Liver (tissue), 9 donors: ENCODE results near the gene LCE1C. TPM values are rescaled to one million over a fixed set of nuclear protein-coding genes. Genes with fewer than 3 reads are reported as not detected.

ENCODE experiments used
- DNase-seq: peaks from one replicate; pipeline ENCODE4 v3.0.0-alpha.2; 2017; ENCODE audit warnings: low spot score
- H3K27ac ChIP-seq, 2 donors: one replicate each; pipeline ENCODE4 v1.7.0; 2013; ENCODE audit warnings: inconsistent platforms in 2 of 2, low read length in 2 of 2, control low read depth in 1 of 2, low read depth in 1 of 2, mild to moderate bottlenecking in 1 of 2
- H3K27me3 ChIP-seq, 4 donors: one replicate each; pipeline versions ENCODE4 v1.6.1 to v1.7.0; 2013; ENCODE audit warnings: low read length in 3 of 4, inconsistent platforms in 1 of 4, mild to moderate bottlenecking in 1 of 4, moderate library complexity in 1 of 4; ENCODE audit not compliant: control insufficient read depth in 4 of 4, insufficient read depth in 4 of 4
- H3K36me3 ChIP-seq, 4 donors: one replicate each; pipeline versions ENCODE4 v1.6.1 to v1.7.0; 2013; ENCODE audit warnings: low read length in 3 of 4, mild to moderate bottlenecking in 3 of 4, low read depth in 1 of 4, moderate library complexity in 1 of 4; ENCODE audit not compliant: control insufficient read depth in 4 of 4, insufficient read depth in 3 of 4
- H3K4me1 ChIP-seq, 4 donors: one replicate each; pipeline versions ENCODE4 v1.6.1 to v1.7.0; 2013; ENCODE audit warnings: low read length in 3 of 4, mild to moderate bottlenecking in 3 of 4, moderate library complexity in 1 of 4; ENCODE audit not compliant: control insufficient read depth in 4 of 4, insufficient read depth in 4 of 4
- H3K4me3 ChIP-seq, 3 donors: one replicate each; pipeline versions ENCODE4 v1.6.1 to v1.7.0; 2013; ENCODE audit warnings: low read length in 3 of 3, control low read depth in 1 of 3, low read depth in 1 of 3, mild to moderate bottlenecking in 1 of 3
- H3K9ac ChIP-seq, 2 donors: one replicate each; pipeline ENCODE4 v1.7.0; 2013; ENCODE audit warnings: low read length in 2 of 2, mild to moderate bottlenecking in 2 of 2, moderate library complexity in 2 of 2, control low read depth in 1 of 2, low read depth in 1 of 2
- H3K9me3 ChIP-seq, 4 donors: one replicate each; pipeline versions ENCODE4 v1.6.1 to v1.7.0; 2013; ENCODE audit warnings: low read length in 3 of 4; ENCODE audit not compliant: control insufficient read depth in 4 of 4
- ATF3 ChIP-seq: IDR thresholded peaks from 2 replicates; pipeline ENCODE4 v1.6.1; 2016; ENCODE audit warnings: antibody characterized with exemption
- CTCF ChIP-seq: fragments of 150-350 bp; IDR thresholded peaks from 2 replicates; pipeline ENCODE4 v1.5.1; 2017; ENCODE audit warnings: improper control_type of control experiment, low read depth, low read length; ENCODE audit not compliant: missing input control
- EGR1 ChIP-seq, 2 donors: IDR thresholded peaks; 2 replicates each; pipeline ENCODE4 v1.6.1; 2016 to 2018; ENCODE audit warnings: antibody characterized with exemption in 2 of 2, low read depth in 2 of 2
- FOXA1 ChIP-seq: IDR thresholded peaks from 2 replicates; pipeline ENCODE4 v1.6.1; 2016; ENCODE audit warnings: antibody characterized with exemption
- FOXA2 ChIP-seq: IDR thresholded peaks from 2 replicates; pipeline ENCODE4 v1.6.1; 2016; ENCODE audit warnings: antibody characterized with exemption
- GABPA ChIP-seq, 2 donors: IDR thresholded peaks in 1 of 2; conservative IDR thresholded peaks in 1 of 2; 2 replicates each; pipeline ENCODE4 v1.6.1; 2016; ENCODE audit warnings: antibody characterized with exemption in 2 of 2, mild to moderate bottlenecking in 1 of 2, moderate library complexity in 1 of 2
- HNF4A ChIP-seq, 2 donors: conservative IDR thresholded peaks; 2 replicates each; pipeline ENCODE4 v1.6.1; 2016; ENCODE audit warnings: antibody characterized with exemption in 2 of 2, mild to moderate bottlenecking in 2 of 2
- HNF4G ChIP-seq: IDR thresholded peaks from 2 replicates; pipeline ENCODE4 v1.6.1; 2016; ENCODE audit warnings: antibody characterized with exemption
- JUND ChIP-seq, 2 donors: IDR thresholded peaks; 2 replicates each; pipeline ENCODE4 v1.6.1; 2016; ENCODE audit warnings: antibody characterized with exemption in 2 of 2
- NR2F2 ChIP-seq: IDR thresholded peaks from 2 replicates; pipeline ENCODE4 v1.6.1; 2016; ENCODE audit warnings: antibody characterized with exemption
- RAD21 ChIP-seq, 2 donors: IDR thresholded peaks; 2 replicates each; pipeline ENCODE4 v1.6.1; 2016; ENCODE audit warnings: antibody characterized with exemption in 2 of 2, mild to moderate bottlenecking in 2 of 2
- RXRA ChIP-seq, 2 donors: IDR thresholded peaks; 2 replicates each; pipeline ENCODE4 v1.6.1; 2017 to 2018; ENCODE audit warnings: antibody characterized with exemption in 2 of 2, mild to moderate bottlenecking in 1 of 2
- SP1 ChIP-seq: IDR thresholded peaks from 2 replicates; pipeline ENCODE4 v1.6.1; 2018; ENCODE audit warnings: antibody characterized with exemption, mild to moderate bottlenecking
- TAF1 ChIP-seq: conservative IDR thresholded peaks from 2 replicates; pipeline ENCODE4 v1.6.1; 2016; ENCODE audit warnings: antibody characterized with exemption, mild to moderate bottlenecking
- YY1 ChIP-seq: IDR thresholded peaks from 2 replicates; pipeline ENCODE4 v1.6.1; 2016; ENCODE audit warnings: antibody characterized with exemption, mild to moderate bottlenecking
- ZBTB33 ChIP-seq: IDR thresholded peaks from 2 replicates; pipeline ENCODE4 v1.6.1; 2016; ENCODE audit warnings: antibody characterized with exemption
- WGBS: extraction: QIAGEN DNeasy Blood & Tissue Kit; methylation state at CpG from one replicate; pipeline ENCODE4 v1.1.7; 2013; 5-methylcytosine and 5-hydroxymethylcytosine counted together
- polyA plus RNA-seq, 2 donors: library from polyadenylated mRNA; stranded (reverse) in 1 of 2; unstranded in 1 of 2; fragments of 200-250 nt in 1 of 2; fragments of >200 nt in 1 of 2; fragmentation: Nextera tagmentation in 1 of 2; extraction: Ambion mirVana in 1 of 2; gene quantifications; one replicate each; pipeline versions ENCODE4 v1.2.1 to v1.2.3, GENCODE V29; 2013 to 2015
- total RNA-seq, 2 donors: library from RNA; depleted of rRNA; stranded (reverse); fragments of >200 nt; gene quantifications; one replicate each; pipeline ENCODE4 v1.2.3, GENCODE V29; 2014
- TF ChIP-seq, protein P1 (sequence below): IDR thresholded peaks from 2 replicates; pipeline ENCODE4 v1.6.1; 2016; ENCODE audit warnings: antibody characterized with exemption
- TF ChIP-seq, protein P2 (sequence below): IDR thresholded peaks from 2 replicates; pipeline ENCODE4 v1.6.1; 2016; ENCODE audit warnings: antibody characterized with exemption, mild to moderate bottlenecking
- donor health status: healthy.
- donor health status: healthy.
- donor health status: healthy.
- donor health status: healthy.
- donor health status: healthy.

LCE1C gene
- total and polyA plus RNA-seq, 4 donors = not detected

GRCh38 chr1:152760551-152761190, 45.8 kb downstream of the LCE1C start:
- H3K9ac ChIP-seq = no peak overlapping the region
- H3K27ac ChIP-seq = no peak overlapping the region
- WGBS = 91% methylated on average over 31 of the region's 31 CpGs
- H3K27me3 ChIP-seq = no peaks in the 10 kb centered on the region
- TF ChIP-seq HNF4A (conservative IDR thresholded peaks at IDR 0.05) (no peak), JUND (IDR thresholded peaks at IDR 0.05) (no peak), FOXA2 (no peak), ATF3 (no peak), RAD21 (IDR thresholded peaks at IDR 0.05) (no peak), RXRA (IDR thresholded peaks at IDR 0.05) (no peak)
- TF ChIP-seq, protein P1, sequence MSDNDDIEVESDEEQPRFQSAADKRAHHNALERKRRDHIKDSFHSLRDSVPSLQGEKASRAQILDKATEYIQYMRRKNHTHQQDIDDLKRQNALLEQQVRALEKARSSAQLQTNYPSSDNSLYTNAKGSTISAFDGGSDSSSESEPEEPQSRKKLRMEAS = no peak
- H3K4me1 ChIP-seq = no peaks in the 10 kb centered on the region
- H3K36me3 ChIP-seq = no peaks in the 10 kb centered on the region
- no peaks in the 10 kb centered on the region for H3K9me3 ChIP-seq
- H3K4me3 ChIP-seq = no peak overlapping the region
- no peak for DNase-seq

DNA sequence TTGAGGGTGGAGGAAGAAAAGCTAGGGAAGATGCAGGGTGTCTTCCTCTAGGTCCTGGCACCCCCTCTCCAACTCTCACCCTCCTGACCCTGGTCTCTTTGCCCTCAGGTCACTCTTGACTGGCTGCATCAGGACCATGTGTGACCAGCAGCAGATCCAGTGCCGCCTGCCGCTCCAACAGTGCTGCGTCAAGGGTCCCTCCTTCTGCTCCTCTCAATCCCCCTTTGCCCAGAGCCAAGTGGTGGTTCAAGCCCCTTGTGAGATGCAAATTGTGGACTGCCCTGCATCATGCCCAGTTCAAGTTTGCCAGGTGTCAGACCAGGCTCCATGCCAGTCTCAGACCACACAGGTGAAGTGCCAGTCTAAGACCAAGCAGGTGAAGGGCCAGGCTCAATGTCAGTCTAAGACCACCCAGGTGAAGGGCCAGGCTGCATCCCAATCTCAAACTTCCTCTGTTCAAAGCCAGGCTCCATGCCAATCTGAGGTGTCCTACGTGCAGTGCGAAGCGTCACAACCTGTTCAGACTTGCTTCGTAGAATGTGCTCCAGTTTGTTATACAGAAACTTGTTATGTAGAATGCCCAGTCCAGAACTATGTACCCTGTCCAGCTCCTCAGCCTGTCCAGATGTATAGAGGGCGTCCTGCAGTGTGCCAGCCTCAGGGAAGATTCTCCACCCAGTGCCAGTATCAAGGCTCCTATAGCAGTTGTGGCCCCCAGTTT, 46.8 kb downstream of the LCE1C start:
- Histone ChIP-seq H3K9me3 (no peaks in the 10 kb centered on the region), H3K27me3 (no peaks in the 10 kb centered on the region), H3K4me3 (no peak overlapping the region), H3K27ac (no peak overlapping the region), H3K4me1 (no peaks in the 10 kb centered on the region), H3K9ac (no peak overlapping the region), H3K36me3 (no peaks in the 10 kb centered on the region)
- 87% methylated on average over 8 of the region's 8 CpGs for WGBS
- no peak for DNase-seq
- TF ChIP-seq, protein P2, sequence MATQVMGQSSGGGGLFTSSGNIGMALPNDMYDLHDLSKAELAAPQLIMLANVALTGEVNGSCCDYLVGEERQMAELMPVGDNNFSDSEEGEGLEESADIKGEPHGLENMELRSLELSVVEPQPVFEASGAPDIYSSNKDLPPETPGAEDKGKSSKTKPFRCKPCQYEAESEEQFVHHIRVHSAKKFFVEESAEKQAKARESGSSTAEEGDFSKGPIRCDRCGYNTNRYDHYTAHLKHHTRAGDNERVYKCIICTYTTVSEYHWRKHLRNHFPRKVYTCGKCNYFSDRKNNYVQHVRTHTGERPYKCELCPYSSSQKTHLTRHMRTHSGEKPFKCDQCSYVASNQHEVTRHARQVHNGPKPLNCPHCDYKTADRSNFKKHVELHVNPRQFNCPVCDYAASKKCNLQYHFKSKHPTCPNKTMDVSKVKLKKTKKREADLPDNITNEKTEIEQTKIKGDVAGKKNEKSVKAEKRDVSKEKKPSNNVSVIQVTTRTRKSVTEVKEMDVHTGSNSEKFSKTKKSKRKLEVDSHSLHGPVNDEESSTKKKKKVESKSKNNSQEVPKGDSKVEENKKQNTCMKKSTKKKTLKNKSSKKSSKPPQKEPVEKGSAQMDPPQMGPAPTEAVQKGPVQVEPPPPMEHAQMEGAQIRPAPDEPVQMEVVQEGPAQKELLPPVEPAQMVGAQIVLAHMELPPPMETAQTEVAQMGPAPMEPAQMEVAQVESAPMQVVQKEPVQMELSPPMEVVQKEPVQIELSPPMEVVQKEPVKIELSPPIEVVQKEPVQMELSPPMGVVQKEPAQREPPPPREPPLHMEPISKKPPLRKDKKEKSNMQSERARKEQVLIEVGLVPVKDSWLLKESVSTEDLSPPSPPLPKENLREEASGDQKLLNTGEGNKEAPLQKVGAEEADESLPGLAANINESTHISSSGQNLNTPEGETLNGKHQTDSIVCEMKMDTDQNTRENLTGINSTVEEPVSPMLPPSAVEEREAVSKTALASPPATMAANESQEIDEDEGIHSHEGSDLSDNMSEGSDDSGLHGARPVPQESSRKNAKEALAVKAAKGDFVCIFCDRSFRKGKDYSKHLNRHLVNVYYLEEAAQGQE = no peak
- no peak for TF ChIP-seq FOXA1
- TF ChIP-seq ZBTB33 = no peak
- no peak for TF ChIP-seq YY1
- no peak for TF ChIP-seq RAD21 (IDR thresholded peaks at IDR 0.05)
- no peak for TF ChIP-seq FOXA2
- TF ChIP-seq, protein P1 = no peak
- TF ChIP-seq CTCF = no peak
- TF ChIP-seq NR2F2 = no peak
- TF ChIP-seq TAF1 = no peak
- no peak for TF ChIP-seq ATF3
- TF ChIP-seq HNF4A (conservative IDR thresholded peaks at IDR 0.05) = no peak
- TF ChIP-seq JUND (IDR thresholded peaks at IDR 0.05) = no peak
- no peak for TF ChIP-seq HNF4G
- no peak for TF ChIP-seq RXRA (IDR thresholded peaks at IDR 0.05)
- no peak for TF ChIP-seq EGR1 (IDR thresholded peaks at IDR 0.05; ENCODE audit: low read depth in 2 of 2)
- no peak for TF ChIP-seq GABPA (IDR thresholded peaks at IDR 0.05 in 1 of 2, conservative IDR thresholded peaks at IDR 0.05 in 1 of 2)
- TF ChIP-seq SP1 = no peak
